ENCODE data around the gene ENDOV.

The ENDOV gene

DNA sequence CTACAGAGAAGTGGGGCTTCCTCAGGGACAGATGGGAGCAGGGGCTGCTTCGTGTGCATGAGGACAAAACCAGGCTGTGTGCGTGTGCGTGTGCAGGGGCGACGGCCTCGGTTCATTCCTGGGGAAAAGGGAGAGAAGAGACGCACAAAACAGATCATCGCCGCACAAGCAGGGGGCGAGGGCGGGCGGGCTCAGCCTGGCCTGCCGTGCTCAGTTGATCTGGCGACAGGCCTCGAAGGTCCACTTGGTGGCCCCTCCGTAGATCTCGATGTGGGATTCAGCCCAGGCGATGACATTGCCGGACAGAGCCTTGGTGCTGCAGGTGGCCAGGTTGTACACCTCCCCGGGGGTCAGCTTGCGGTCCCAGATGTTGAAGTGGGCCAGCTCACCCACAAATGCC, 55.6 kb downstream of the ENDOV start:
- DNase-seq, result no peak

DNA sequence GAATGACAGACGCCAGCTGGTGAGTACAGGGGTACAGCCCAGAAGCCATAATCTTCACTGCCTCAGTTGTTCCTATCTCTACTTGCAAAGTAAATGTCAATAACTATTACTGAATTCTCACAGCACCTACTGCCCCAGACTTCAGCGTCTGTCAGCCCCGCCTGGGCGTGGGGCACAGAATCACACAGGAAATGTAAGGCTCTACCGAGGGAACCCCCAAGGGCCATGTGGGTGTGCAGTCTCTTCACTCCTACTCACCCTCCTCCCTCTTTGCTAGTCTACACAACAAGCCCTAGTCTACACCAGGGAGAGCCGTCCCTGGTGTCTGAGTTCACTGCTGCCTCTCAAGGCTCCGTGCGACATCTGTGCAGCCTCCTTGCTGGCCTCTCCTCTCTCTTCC, 57.0 kb downstream of the ENDOV start:
- DNase-seq, result no peak

DNA sequence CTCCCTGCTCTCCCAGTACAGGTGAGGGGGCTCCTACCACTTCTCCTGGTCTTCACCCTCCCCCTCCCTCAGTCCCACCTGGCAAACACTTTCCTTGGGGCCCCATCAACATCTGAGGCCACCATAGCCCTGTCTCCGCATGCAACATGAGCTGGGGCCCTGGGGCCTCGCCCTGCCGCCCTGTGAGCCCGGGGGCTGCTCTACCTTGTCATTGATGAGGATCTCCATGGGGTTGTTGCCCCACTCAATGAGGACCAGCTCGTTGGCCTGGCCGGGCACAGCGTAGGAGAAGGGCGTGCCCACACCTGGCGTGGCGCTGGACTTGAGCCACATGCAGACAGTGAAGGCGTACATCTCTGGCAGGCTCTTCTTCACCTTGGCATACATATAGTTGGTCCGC, 58.0 kb downstream of the ENDOV start:
- no peak for DNase-seq

DNA sequence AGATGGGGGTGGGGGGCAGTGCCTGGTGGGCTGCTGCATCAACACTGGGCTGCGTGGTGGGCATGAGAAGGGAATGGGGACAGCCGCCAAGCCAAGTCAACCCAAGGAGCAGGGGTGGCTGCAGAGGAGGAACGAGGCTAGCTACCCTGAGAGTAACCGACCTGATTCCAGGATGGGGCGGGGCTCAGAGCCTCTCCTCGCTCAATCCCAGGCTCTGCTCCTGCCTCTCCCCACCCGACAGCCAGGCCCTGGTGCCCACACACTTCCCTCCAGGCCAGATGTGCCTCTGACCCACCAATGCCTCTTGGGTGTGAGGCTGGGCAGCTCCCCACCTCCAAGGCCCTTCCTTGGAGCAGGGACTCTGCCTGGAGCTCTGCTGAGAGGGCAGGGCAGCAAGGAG, 58.7 kb downstream of the ENDOV start:
- no peak for DNase-seq

DNA sequence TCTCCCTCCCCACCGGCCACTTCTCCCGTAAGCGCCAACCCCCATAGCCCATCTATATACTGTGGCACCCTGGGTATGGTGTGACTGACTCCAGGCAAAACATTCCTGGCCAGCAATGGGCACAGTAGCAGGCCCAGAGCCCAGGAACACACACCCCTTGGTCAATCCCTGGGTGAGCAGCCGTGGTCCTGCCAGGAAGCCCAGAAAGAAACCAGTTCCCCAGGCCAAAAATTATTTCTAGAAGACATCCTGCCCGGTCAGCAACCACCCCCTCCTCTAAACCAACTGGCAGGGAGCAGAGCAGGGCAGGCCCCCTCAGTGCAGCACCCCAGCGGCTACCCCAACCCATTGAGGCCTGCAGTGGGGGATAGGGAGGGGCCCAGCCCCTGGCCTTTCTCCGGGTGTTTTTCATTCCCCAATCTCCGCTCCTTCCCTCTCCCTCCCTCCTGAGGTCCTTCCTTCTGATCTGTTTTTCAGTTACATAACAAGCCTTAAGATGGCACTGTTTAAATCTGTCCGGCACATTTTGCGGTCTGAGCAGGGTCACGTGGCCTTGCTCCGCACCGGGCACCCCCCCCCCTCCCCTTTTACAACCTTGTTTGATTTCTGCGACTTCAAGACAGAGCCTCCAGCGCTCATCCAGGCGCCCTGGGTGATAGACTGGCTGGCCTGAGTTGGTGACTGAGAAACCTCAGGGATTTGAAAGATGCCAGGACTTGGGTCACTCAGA, 59.4 kb downstream of the ENDOV start:
- no peak for DNase-seq

DNA sequence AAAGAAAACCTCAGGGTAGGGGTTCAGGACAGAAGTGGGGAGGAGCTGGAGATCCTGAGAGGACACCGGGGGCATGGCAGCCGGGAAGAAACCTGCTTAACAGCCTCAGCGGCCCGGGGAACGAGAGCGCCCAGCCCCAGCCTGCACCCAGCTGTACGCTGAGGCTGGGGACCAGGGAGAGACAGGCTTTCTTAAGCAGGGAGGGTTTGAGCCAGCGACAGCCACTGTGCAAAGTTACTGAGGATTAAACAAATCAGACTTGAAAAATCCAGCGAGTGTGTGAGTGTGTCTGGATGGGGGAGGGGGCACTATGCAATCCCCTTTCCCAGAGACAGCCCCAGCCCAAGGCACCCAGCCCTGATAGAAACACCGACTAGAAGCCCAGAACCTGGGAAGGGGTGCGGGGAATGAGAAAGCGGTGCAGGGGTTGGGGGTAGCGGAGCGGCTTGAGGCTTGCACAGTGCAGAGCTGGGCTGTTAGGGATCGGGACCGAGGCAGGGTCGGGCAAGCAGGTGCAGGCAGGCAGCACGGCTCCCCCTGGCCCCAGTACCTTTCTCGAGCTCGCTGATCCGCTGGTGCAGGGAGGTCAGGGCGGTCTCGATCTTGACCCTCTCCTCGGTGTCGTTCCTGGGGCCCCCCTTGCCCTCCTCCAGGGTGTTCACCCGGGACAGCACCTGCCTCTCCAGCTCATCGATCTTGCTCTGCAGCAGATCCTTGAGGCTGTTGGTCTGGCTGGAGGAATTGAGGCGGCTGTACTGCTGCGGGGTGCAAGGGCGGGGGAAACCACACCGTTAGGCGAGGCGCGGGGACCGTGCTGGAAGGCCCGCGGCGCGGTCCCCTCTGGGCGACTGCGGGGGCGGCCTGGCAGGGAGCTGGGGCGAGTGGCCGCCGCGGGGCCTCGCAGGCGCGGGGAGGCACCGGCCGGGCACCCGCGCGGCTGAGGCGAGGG, 60.3 kb downstream of the ENDOV start:
- no peak for DNase-seq

DNA sequence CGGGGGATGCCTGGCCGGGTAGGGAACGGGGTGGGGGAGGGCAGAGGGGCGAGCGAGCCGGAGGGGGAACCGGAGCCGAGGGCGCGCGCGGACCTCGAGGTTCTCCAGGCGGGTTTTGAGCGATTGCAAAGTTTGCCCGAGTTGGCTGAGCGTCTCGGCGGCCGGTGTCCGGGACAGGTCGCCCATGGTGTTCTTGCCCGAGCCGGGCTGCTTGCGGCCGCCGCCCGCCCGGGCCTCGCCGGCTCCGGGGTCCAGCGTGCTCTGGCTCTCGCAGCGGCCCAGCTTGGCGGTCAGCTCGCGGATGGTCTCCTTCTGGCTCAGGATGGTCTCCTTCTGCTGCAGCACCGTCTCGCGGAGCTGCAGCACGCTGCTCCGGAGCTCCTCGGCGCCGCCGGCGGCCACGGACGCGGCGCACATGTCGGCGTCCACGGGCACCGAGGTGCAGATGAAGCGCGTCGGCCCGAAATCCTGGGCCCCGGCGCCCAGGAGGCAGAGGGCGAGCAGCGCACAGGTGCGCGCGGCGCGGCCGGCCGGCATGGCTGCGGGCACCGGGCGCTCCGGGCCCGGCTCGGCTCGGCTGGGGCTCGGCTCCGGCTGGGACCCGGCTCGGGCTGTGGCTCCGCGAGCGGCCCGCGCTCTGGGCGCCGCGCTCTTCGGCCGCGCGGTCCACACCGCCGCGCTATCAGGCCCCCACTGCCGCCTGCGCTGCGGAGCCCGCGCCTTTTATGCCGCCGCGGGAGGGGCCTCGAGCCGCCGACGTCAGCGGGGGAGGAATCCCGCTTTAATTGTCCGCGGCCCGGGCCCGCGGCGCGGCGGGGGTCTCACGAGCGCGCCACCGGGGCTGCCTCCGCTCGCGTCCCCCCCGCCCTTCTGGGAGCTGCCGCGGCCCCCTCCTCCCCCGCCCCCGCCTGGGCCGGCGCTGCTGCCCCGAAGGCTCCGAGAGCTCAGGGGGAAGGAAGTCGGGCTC, 61.2 kb downstream of the ENDOV start, which contains the start of gene NPTX1:
TSS of gene NPTX1 (minus strand) at position 698 of the 967 bp plus-strand sequence. CDS start at position 537, 161 bp downstream.
- no peak for DNase-seq

DNA sequence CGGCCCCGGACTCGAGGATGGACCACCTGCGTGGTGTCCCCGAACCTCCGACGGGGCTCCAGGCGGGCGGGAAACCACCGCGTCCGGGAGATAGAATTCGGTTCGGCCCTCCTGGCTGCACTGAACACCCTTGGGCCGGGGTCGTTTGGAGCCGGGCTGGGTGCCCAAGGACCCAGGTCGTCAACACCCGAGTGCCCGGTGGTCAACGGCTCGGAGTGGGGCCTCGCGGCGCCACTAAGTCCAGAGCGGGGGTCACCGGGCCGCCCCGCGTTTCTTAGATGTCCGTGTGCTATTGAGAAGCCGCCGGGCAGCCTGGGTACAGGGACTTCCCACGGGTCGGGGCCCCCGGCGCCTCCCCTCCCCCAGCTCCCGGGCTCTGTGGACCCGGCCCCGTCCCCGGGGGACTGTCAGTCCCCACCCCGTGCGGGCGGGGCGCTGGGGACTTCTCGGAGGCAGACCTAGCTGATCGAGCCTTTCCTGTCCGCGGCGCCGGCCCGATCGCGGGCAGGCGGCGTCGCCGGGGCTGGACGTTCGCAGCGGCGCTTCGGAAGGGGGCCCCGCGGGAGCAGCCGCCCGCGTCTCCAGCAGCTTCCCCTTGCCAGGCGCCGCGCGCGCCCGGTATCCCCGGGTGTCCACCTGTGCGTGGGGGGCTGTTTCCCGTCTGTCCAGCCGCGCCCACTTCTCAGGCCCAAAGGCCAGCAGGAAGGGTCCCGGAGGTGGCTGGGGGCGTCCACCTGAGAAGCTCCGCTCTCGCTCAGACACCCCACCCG, 62.1 kb downstream of the ENDOV start:
- no peak for DNase-seq

DNA sequence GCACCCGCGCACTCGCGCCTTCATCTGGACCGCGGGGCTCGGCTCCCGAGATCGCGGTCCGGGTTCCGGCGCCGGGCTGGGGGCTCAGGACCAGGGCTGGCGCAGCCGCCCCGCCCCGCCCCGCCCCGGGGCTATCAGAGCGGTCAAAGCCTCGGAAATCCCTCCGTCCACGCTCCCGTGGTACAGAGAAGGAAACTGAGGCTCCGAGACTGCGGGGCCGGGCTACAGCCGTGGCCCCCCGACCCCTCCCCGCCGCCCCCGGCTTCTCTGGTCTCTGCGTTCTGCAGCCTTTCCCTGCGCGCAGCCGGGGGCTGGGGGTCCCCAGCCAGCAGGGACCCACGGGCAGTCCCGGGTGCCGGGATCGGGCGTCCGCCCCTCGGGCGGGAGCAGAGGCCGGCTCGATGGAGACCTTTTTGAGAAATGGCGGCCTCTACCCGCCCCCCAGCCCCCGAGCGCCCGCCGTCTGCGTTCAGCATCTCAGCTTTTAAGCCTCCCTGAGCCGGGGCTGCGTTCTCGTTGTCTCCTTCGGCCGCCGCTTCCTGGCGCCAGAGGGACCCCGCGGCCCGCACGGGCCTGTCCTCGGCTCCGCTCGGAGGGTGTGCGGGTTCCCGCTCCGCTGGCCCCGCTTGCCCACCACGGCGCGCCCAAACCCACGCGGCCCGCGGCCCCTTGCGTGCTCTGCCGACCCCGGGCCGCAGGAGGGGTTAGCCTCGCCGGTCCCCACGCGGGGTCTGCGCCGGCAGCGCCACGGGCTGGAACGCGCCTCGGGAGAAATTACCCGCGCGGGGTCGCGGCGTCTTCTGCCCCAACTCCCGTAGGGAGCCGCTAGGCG, 62.9 kb downstream of the ENDOV start:
- DNase-seq, result no peak

DNA sequence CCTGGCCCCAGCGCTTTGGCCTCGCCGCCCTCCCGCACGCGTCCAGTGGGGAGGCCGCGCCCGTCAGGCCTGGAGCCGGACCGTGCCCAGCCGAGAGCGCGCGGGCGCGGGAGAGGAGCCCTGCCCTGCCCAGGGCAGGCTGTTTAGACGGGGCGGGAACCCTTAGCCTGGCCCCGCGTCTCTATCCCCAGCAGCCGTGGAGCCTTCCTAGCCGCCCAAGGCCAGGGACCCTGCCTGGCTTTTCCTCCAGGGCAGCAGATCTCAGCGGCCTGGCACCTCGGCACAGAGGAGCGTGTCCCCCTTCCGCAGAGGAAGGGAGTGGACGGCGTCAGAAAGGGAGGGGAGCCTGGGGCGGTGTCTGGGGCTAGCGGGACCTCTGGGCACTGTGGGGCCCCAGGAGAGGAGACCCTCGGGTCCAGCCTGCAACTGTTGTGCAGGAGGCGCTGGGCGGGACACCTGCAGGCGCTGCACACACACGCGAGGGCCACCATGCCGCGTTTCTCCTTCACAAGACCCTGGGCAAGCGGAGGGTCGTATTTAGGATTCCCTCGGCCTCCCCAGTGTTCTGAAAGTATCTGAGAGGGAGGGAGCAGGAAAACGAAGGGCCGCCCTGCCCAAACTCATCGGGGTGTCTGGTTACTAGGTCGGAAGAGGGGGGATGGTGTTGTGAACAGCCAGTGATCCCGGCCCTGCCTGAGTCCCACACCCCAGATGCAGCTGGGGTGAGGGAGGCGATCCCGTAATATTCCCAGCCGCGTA, 63.7 kb downstream of the ENDOV start:
- DNase-seq, result no peak

DNA sequence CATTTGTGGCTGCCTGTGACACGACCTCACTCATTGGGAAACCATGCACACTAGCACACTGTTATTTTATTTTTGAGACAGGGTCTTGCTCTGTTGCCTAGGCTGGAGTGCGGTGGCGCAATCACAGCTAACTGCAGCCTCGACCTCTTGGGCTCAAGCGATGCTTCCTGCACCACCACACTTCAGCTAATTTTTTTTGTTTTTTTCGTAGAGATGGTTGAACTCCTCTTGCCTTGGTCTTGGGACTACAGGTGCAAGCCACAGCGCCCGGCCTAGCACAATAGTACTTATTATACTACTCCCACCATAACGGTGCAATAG, 64.2 kb downstream of the ENDOV start:
- DNase-seq, result no peak

DNA sequence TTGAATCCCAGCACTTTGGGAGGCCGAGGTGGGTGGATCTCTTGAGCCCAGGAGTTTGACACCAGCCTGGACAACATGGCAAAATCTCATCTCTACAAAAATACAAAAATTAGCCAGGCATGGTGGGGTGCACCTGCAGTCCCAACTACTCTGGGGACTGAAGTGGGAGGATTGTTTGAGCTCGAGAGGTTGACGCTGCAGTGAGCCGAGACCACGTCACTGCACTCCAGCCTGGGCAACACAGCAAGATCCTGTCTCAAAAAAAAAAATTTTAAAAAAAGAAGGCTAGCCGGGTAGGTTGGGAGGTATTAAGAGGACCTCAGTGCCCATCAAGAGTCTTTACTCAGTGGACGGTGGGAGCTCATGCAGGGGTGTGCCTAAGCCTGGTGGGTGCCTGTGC, 65.3 kb downstream of the ENDOV start:
- DNase-seq, result no peak

DNA sequence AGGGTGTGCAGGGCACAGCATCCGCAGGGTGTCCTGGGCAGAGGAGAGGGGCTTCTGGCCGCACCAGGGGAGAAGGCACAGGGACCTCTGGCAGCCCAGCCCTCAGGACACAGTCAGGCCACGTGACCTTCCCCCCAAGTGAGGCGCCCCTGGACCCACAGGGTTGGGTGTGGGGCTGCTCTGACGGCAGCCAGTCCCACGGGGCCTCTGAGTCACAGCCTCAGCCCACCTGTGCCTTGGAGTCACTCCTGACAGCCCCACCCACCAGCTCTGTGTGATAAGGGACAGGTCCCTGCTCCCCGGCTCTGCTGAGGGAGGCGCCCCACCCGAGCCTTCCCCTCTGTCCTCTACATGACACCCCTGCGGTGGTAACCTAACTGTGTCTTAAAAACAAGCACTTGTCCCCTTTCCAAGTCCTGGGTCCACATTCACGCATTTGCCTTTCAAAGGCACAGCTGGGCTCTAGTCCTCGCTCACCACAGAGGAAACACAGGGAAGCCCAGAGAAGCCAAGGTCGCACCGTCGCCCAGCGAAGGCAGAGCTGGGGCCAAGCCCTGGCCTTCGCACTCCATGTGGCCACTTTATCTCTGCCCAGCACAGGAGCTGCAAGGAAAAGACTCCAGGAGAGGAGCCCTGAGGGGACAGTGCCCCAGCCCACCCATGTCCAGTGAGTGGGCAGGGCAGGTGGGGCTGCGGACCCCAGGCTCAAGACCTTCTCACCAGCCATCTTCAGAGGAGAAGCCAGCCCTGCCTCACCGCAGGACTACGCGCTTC, 66.5 kb downstream of the ENDOV start:
- DNase-seq, result no peak

DNA sequence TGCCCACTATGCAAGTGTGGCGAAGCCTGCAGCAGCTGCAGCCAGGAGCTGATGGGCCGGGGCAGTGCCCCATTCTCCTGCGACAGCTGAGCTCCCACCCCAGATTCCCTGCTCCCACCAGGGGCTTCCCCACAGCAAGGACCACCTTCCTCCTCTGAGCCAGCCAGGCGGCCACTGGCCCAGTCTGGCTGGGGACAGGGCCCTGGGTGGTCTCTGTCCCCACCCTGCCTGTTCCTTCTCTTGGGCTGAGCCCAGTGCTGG, 67.0 kb downstream of the ENDOV start:
- DNase-seq, result no peak

DNA sequence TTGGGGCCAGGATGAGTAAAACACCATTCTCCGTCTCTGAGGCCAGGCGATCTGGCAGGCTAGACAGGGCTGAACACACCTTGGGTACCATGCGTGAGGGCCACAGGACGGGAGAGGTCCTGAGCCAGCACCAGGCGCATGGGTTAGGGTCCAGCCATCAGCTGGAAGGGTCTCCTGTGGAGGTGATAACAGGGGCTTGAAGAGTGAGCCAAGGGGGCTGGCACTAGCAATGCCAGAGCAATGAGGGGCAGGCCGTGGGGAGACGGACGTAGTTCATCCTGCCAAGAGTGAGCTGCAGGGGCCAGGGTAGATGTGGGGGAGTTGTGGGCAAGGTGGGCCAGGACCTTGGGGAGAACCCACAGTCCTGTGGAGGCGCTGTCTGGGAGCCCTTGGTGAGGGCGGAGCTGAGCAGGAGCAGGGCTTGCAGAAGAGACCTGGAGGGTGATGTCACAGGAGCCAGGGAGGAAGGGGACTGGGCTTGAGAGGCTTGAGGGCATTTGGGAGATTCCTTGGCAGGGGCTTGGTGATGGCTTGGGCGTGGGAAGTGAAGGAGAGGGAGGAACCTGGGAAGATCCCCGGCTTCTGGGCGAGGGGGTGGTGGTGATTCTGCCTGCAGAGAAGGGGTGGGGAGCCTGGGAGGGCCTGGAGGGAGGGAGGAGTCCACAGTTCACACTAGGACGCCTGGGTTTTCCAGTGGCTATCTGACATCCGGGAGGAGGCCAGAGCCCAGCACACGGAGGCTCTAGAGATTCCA, 67.8 kb downstream of the ENDOV start:
- DNase-seq, result no peak

DNA sequence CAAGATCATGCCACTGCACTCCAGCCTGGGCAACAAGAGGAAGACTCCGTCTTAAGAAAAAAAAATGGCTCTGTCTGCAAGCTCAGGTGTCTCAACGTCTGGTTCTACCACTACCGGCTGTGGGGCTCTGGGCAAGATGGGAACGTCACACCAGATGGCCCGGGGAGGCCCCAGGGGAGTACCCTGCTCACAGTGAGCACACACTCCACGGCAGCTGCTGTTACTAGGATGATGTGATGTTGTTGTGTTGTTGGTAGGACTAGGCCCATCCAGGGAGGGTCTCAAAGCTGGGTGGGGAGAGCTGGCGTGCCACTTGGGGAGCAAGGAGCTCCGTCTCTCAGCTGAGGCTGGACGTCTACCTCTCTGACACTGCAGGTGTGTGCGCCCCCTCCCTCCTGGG, 70.9 kb downstream of the ENDOV start:
- DNase-seq, result no peak

DNA sequence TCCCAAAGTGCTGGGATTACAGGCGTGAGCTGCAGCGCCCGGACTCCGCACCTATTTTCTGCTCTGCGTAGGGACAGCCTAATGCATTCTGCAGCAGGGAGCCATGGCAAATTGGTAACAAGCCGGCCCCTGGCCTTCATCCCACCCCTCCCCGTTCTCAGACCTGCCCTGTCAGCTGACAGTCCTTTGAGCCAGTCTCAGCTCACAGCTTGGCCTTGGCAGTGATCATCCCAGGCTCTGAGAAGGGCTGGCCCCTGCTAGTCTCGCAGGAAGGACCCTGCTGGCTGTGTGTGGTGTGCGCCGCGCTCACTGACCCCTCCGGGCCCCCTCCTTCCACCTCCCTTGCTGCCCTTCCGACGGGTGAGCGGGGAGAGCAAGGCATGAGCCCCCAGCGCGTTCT, 71.7 kb downstream of the ENDOV start:
- DNase-seq, result no peak

DNA sequence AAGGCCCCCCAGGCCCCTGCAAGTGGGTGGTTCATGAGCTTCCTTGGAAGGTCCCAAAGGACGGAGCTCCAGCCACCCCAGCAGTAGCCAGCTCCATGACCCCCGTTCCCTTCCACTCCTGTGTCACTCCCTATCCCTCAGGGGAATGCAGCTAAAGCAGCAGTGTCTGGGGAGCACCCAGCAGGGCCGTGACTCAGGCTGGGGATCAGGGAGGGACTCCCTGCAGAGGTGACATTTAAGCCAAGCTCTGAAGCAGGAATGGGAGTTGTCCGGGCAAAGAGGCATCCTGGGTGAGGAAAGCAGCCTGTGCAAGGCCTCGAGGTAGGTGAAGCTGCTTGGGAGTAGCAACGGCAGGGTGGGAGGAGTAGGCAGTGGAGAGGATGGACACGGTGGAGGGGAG, 72.5 kb downstream of the ENDOV start:
- DNase-seq, result no peak

Measured in NCI-H2029 treated with DMSO at 0.1 percent for 48 hours (cell line).